ENCODE results near the gene CRYM.
"Not testable (repeated sequence)": the region's sequence is repeated elsewhere in the genome, so short reads cannot be mapped to it uniquely, and the experiment has no call there.

CRYM gene

GRCh38 chr16:21277927-21278706, at the start of gene CRYM:
TSS of gene CRYM (minus strand) at chr16:21278290. CDS start at chr16:21278251, 39 bp downstream.
- DNase-seq, result peak; percentile 67 to 77

DNA sequence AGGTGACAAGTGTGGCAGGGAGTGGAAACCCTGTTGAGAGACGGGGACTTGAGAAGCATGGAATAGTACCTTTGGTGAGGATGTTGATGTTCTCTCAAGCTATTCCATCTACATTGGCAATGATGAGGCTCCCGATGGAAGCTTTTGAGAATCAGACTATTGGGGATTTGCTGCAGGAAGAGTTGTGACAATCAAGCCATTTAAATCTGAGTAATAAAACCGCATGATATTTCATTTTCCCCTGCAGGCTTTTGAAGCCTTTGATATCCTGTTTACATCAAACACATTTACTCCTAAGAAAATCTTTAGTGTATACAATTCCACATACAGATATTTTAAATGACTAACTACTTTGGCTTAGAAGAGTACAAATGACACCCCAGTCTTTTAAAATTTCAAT, 49.0 kb upstream of the CRYM start:
- no peak for DNase-seq

- no peak for DNase-seq
Observed at GRCh38 chr16:21326459-21326858, 48.4 kb upstream of the CRYM start.

GRCh38 chr16:21324267-21324666, 46.2 kb upstream of the CRYM start:
- no peak for DNase-seq

- DNase-seq, result not testable (repeated sequence)
Observed at GRCh38 chr16:21322251-21322650, 44.2 kb upstream of the CRYM start.

DNA sequence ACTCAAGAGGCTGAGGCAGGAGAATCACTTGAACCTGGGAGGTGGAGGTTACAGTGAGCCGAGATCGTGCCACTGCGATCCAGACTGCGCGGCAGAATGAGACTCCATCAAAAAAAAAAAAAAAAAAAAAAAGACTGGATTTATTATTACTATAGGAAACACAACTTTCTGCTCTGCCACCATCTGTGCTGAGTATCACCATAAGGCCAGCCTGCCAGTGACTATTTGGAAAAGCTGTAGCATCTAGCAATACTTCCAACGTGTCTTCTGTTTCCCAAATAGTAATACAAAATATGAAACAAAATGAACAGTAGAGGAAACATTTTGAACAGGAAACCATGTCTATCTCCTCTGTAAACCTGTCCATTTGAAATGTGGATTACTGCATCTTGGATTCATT, 43.6 kb upstream of the CRYM start:
- DNase-seq, result no peak

GRCh38 chr16:21314339-21314738, 36.2 kb upstream of the CRYM start:
- DNase-seq, result no peak

DNA sequence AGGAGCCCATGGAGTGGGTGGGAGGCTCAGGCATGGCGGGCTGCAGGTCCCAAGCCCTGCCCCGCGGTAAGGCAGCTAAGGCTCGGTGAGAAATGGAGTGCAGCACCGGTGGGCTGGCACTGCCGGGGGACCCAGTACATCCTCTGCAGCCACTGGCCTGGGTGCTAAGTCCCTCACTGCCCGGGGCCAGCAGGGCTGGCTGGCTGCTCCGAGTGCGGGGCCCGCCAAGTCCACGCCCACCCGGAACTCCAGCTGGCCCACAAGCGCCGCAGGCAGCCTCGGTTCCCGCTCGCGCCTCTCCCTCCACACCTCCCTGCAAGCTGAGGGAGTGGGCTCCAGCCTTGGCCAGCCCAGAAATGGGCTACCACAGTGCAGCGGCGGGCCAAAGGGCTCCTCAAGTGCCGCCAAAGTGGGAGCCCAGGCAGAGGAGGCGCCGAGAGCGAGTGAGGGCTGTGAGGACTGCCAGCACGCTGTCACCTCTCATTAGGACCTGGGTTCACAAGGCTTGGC, 34.8 kb upstream of the CRYM start:
- DNase-seq, result not testable (repeated sequence)

- DNase-seq, result not testable (repeated sequence)
Observed at GRCh38 chr16:21312046-21312445, 34.0 kb upstream of the CRYM start.

DNA sequence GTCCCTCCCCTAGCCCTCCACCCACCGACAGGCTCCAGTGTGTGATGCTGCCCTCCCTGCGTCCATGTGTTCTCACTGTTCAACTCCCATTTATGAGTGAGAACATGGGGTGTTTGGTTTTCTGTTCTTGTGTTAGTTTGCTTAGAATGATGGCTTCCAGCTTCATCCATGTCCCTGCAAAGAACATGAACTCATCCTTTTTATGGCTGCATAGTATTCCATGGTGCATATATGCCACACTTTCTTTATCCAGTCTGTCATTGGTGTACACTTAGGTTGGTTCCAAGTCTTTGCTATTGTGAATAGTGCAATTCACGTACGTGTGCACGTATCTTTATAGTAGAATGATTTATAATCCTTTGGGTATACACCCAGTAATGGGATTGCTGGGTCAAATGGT, 28.6 kb upstream of the CRYM start:
- not testable (repeated sequence) for DNase-seq

DNA sequence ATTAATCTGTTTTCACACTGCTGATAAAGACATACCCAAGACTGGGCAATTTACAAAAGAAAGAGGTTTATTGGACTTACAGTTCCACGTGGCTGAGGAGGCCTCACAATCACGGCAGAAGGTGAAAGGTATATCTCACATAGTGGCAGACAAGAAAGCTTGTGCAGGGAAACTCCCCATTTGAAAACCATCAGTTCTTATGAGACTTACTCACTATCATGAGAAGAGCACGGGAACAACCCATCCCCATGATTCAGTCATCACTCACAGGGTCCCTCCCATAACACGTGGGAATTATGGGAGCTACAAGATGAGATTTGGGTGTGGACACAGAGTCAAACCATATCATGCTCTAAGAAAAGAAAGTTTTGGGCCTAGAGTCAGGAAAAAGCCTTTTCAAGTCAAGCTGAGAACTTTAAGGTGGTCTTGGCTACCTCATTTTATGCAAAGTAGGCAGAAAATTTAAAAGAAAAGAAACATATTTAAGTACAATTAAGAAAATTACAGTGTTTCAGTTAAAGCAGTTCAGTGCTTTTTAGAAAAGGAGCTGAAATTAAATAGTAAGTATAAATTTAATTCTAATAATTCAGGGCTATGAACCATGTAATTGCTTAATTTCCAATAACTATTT, 24.9 kb upstream of the CRYM start:
- DNase-seq, result no peak

DNA sequence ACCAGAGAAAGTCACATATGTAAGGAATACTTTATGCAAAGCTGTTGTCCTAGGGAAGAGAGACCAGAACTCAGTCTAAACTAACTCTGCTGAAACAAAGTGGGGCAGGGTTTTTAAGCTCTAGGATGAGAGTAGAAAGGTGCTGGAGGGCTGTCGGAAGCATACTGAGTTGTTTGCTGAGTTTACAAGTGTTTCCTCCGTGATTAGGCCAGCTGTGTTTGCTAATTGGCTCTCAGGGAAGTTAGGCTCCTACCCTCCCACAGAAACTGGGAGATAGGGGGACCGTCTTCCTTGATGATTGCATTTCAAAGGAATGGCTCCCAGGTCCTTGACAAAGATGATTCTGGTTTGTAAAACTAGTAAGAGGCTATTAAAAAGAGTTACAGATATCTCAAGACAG, 24.4 kb upstream of the CRYM start:
- DNase-seq, result no peak

GRCh38 chr16:21301895-21302291, 23.8 kb upstream of the CRYM start:
- no peak for DNase-seq

DNA sequence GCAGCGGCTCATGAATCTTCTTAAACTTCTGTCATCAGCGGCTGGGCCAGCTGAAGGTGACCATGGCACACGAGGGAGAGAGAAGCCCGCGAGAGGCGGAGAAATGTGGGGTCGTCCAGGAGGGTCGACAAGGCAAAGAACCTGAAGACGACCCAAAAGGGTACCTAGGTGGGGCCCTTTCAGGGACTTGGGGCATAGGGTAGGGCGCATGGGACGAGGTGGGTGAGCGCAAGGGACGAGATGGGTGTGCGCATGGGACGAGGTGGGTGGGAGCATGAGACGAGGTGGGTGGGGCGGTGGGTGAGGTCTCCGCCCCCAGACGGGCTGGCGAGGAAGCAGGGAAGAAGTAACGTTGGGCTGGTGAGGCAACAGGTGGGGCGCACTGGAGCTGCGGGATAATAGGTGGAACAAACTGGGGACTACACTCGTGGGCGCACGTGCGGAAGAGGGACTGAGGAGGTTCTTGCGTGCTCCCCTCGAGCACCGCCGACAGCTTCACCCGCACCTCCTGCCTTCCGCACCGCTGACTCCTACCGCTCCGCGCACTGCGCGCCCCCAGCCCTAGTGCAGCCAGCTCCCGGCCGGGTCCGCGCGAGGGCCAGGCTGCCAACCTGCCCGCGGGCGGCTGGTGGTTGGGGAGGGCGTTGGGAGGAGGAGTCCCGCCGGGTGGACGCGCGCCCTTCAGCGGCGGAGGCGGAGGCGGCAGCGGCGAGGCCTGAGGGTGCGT, 23.2 kb upstream of the CRYM start:
- DNase-seq, result peak; percentile 58 to 61

DNA sequence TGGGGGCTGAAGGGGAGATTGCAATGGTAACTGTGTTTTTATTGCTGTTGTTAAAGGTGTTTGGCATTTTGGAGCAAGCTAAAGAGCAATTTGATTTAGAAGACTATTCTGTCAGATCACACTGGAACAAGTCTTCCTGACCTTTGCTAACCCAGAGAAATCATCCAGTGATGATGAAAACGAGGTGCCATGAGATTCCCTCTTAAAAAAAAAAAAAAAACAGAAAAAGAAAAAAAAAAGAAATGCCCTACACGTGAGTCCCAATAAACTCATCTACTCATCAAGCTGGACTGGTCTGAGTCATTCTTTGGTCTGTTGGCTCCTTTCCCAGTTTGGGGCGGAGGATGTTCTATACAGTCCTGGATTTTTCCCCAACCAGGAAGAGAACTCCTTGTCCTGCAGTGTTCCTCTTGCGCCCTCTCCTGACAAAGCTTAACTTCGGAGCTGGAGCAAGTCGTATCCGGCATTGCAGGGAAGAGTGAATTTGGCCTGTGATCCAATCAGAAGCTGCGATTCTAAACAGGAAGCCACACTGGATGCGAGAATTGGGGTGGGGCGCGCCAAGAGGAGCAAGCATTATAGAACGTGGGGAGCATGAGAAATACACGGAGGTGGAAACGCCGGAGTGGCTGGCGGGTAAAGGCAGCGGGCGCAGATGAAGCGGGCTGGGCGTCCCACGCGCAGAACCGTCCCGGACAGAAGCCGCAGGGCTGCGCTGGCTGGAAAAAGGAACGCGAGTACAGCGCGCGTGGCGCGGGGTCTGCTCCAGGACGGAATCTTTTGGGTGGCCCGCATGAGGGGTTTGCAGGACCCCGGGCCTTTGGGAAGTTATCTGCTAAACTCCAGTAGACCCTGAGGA, 22.4 kb upstream of the CRYM start:
- DNase-seq, result peak; percentile 73 to 77

- not testable (repeated sequence) for DNase-seq
Observed at GRCh38 chr16:21289789-21290188, 11.7 kb upstream of the CRYM start.

DNA sequence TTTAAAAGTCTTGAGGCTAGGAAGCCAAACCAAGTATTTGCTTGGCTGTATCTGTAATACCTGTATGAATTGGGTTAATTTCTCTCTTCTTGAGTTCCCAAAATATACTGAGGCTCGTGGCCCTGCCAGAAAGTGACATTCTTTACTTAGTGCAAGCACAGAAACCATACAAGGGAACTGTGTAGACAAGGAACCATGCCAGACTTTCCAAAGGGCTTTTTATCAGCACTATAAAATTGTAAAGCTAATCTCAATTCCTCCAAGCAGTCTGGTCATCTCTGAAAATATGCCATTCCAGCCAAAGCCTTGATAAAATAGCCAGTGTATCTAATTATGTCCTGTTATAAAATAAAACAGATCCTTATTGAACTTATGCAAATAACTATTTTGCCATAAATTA, 7.2 kb upstream of the CRYM start:
- no peak for DNase-seq

- no peak for DNase-seq
Observed at GRCh38 chr16:21284414-21284813, 6.3 kb upstream of the CRYM start.

- no peak for DNase-seq
Observed at GRCh38 chr16:21283521-21284289, 5.6 kb upstream of the CRYM start.

DNA sequence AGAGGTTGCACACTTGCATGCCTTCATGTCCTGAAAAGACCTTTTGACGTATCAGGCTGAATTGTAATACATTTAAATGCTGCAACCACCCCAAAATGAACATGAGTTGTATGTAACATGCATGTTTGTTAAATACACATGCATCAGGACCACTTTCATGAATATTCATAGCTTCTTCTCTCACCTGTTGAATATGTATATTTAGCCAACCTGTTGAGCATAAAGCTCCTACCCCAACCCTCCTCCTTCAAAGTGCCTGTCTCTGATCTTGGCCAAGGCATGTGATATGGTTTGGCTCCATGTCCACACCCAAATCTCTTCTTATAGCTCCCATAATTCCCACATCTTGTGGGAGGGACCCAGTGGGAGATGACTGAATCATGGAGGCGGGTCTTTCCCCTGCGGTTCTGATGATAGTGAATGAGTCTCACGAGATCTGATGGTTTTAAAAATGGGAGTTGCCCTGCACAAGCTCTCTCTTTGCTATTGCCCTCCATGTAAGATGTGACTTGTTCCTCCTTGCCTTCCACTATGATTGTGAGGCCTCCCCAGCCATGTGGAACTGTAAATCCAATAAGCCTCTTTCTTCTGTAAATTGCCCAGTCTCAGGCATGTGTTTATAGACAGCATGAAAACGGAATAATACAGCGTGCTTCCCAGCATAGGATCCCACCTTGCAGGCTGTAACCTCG, 3.8 kb upstream of the CRYM start:
- DNase-seq, result no peak

GRCh38 chr16:21279501-21279900, 1.4 kb upstream of the CRYM start:
- DNase-seq, result no peak

Data from activated T-cell treated with anti-CD3 and anti-CD28 coated beads, Interleukin-2, amount 50 U/mL, for 48 hours (primary cell).